Measurements from ENCODE around the gene PLEKHB2. TPM values are rescaled to one million over a fixed set of nuclear protein-coding genes. Genes with fewer than 3 reads are reported as not detected.

Gene PLEKHB2
- total and polyA plus RNA-seq, 4 donors = 17.4 to 41.3 (median 27.5) TPM

- no peak for ATAC-seq (ENCODE audit: low FRiP score)
- no peaks in the 10 kb centered on the region for H3K9me3 ChIP-seq (ENCODE audit: control insufficient read depth, low read length)
- no peak overlapping the region for H3K4me3 ChIP-seq (ENCODE audit: low read length in 2 of 2)
- no peaks in the 10 kb centered on the region for H3K4me1 ChIP-seq (ENCODE audit: control insufficient read depth in 1 of 2, insufficient read depth in 2 of 2, low read length in 2 of 2)
- intact Hi-C loops (cut with DNase I) = no loop called here
- 58 to 68% methylated on average over 5 of the region's 5 CpGs for WGBS, 2 donors
- H3K36me3 ChIP-seq (ENCODE audit: control insufficient read depth in 1 of 2, insufficient read depth in 2 of 2, low read length in 1 of 2) = peaks cover 6 to 10% of the 10 kb centered on the region in 2 donors
- H3K27me3 ChIP-seq (ENCODE audit: control insufficient read depth in 1 of 2, insufficient read depth in 2 of 2, low read length in 1 of 2) = no peaks in the 10 kb centered on the region
- DNase-seq = no peak
- H3K27ac ChIP-seq (ENCODE audit: low read depth in 1 of 2, low read length in 2 of 2) = no peak overlapping the region
These were observed 21.3 kb downstream of the PLEKHB2 start for GRCh38 chr2:131126436-131126835.

- intact Hi-C loops (cut with DNase I) = no loop called here
- Histone ChIP-seq H3K4me3 (ENCODE audit: low read length in 2 of 2) (no peak overlapping the region), H3K4me1 (ENCODE audit: control insufficient read depth in 1 of 2, insufficient read depth in 2 of 2, low read length in 2 of 2) (no peaks in the 10 kb centered on the region), H3K36me3 (ENCODE audit: control insufficient read depth in 1 of 2, insufficient read depth in 2 of 2, low read length in 1 of 2) (peaks cover 6 to 10% of the 10 kb centered on the region in 2 donors), H3K9me3 (ENCODE audit: control insufficient read depth, low read length) (no peaks in the 10 kb centered on the region), H3K27me3 (ENCODE audit: control insufficient read depth in 1 of 2, insufficient read depth in 2 of 2, low read length in 1 of 2) (no peaks in the 10 kb centered on the region), H3K27ac (ENCODE audit: low read depth in 1 of 2, low read length in 2 of 2) (no peak overlapping the region)
- ATAC-seq (ENCODE audit: low FRiP score) = no peak
- 69 to 70% methylated on average over 3 of the region's 3 CpGs for WGBS, 2 donors
- DNase-seq = no peak
These were observed 21.9 kb downstream of the PLEKHB2 start for GRCh38 chr2:131127076-131127475.

GRCh38 chr2:131127981-131128380 is 22.8 kb downstream of the PLEKHB2 start:
- Histone ChIP-seq H3K27ac (ENCODE audit: low read depth in 1 of 2, low read length in 2 of 2) (no peak overlapping the region), H3K4me3 (ENCODE audit: low read length in 2 of 2) (no peak overlapping the region), H3K4me1 (ENCODE audit: control insufficient read depth in 1 of 2, insufficient read depth in 2 of 2, low read length in 2 of 2) (no peaks in the 10 kb centered on the region), H3K27me3 (ENCODE audit: control insufficient read depth in 1 of 2, insufficient read depth in 2 of 2, low read length in 1 of 2) (no peaks in the 10 kb centered on the region), H3K36me3 (ENCODE audit: control insufficient read depth in 1 of 2, insufficient read depth in 2 of 2, low read length in 1 of 2) (peaks cover 6 to 12% of the 10 kb centered on the region in 2 donors), H3K9me3 (ENCODE audit: control insufficient read depth, low read length) (no peaks in the 10 kb centered on the region)
- intact Hi-C loops (cut with DNase I) = no loop called here
- DNase-seq (no peak), ATAC-seq (ENCODE audit: low FRiP score) (no peak)
- 81 to 90% methylated on average over 3 of the region's 3 CpGs for WGBS, 2 donors

- no peak overlapping the region for H3K27ac ChIP-seq (ENCODE audit: low read depth in 1 of 2, low read length in 2 of 2)
- ATAC-seq (ENCODE audit: low FRiP score) = no peak
These were observed 25.1 kb downstream of the PLEKHB2 start for GRCh38 chr2:131130298-131130596.

GRCh38 chr2:131132729-131133128 is 27.6 kb downstream of the PLEKHB2 start:
- Histone ChIP-seq H3K4me3 (ENCODE audit: low read length in 2 of 2) (no peak overlapping the region), H3K36me3 (ENCODE audit: control insufficient read depth in 1 of 2, insufficient read depth in 2 of 2, low read length in 1 of 2) (peaks cover 0 to 7% of the 10 kb centered on the region in 2 donors), H3K4me1 (ENCODE audit: control insufficient read depth in 1 of 2, insufficient read depth in 2 of 2, low read length in 2 of 2) (no peaks in the 10 kb centered on the region), H3K27ac (ENCODE audit: low read depth in 1 of 2, low read length in 2 of 2) (no peak overlapping the region), H3K9me3 (ENCODE audit: control insufficient read depth, low read length) (no peaks in the 10 kb centered on the region), H3K27me3 (ENCODE audit: control insufficient read depth in 1 of 2, insufficient read depth in 2 of 2, low read length in 1 of 2) (no peaks in the 10 kb centered on the region)
- DNase-seq (no peak), ATAC-seq (ENCODE audit: low FRiP score) (no peak)
- intact Hi-C loops (cut with DNase I) = no loop called here
- WGBS, 2 donors = 91% methylated on average over 8 of the region's 8 CpGs

More at GRCh38 chr2:131130298-131130596, 25.1 kb downstream of the PLEKHB2 start:
- DNase-seq = no peak
- WGBS, 2 donors = 95 to 97% methylated on average over 2 of the region's 2 CpGs
- no peak overlapping the region for H3K4me3 ChIP-seq (ENCODE audit: low read length in 2 of 2)
- no peaks in the 10 kb centered on the region for H3K4me1 ChIP-seq (ENCODE audit: control insufficient read depth in 1 of 2, insufficient read depth in 2 of 2, low read length in 2 of 2)
- intact Hi-C loops (cut with DNase I) = no loop called here
- H3K9me3 ChIP-seq (ENCODE audit: control insufficient read depth, low read length) = no peaks in the 10 kb centered on the region
- H3K36me3 ChIP-seq (ENCODE audit: control insufficient read depth in 1 of 2, insufficient read depth in 2 of 2, low read length in 1 of 2) = peaks cover 6 to 12% of the 10 kb centered on the region in 2 donors
- H3K27me3 ChIP-seq (ENCODE audit: control insufficient read depth in 1 of 2, insufficient read depth in 2 of 2, low read length in 1 of 2) = no peaks in the 10 kb centered on the region

GRCh38 chr2:131140581-131140980 is 35.4 kb downstream of the PLEKHB2 start:
- Histone ChIP-seq H3K36me3 (ENCODE audit: control insufficient read depth in 1 of 2, insufficient read depth in 2 of 2, low read length in 1 of 2) (peaks cover 0 to 3% of the 10 kb centered on the region in 2 donors), H3K9me3 (ENCODE audit: control insufficient read depth, low read length) (no peaks in the 10 kb centered on the region), H3K27ac (ENCODE audit: low read depth in 1 of 2, low read length in 2 of 2) (no peak overlapping the region), H3K4me3 (ENCODE audit: low read length in 2 of 2) (no peak overlapping the region), H3K4me1 (ENCODE audit: control insufficient read depth in 1 of 2, insufficient read depth in 2 of 2, low read length in 2 of 2) (no peaks in the 10 kb centered on the region), H3K27me3 (ENCODE audit: control insufficient read depth in 1 of 2, insufficient read depth in 2 of 2, low read length in 1 of 2) (no peaks in the 10 kb centered on the region)
- 91 to 95% methylated on average over 2 of the region's 2 CpGs for WGBS, 2 donors
- intact Hi-C loops (cut with DNase I) = no loop called here
- no peak for DNase-seq
- no peak for ATAC-seq (ENCODE audit: low FRiP score)

GRCh38 chr2:131142849-131143248 is 37.7 kb downstream of the PLEKHB2 start:
- peaks cover 0 to 4% of the 10 kb centered on the region in 2 donors for H3K36me3 ChIP-seq (ENCODE audit: control insufficient read depth in 1 of 2, insufficient read depth in 2 of 2, low read length in 1 of 2)
- H3K4me3 ChIP-seq (ENCODE audit: low read length in 2 of 2) = no peak overlapping the region
- no peaks in the 10 kb centered on the region for H3K9me3 ChIP-seq (ENCODE audit: control insufficient read depth, low read length)
- H3K27me3 ChIP-seq (ENCODE audit: control insufficient read depth in 1 of 2, insufficient read depth in 2 of 2, low read length in 1 of 2) = no peaks in the 10 kb centered on the region
- no peaks in the 10 kb centered on the region for H3K4me1 ChIP-seq (ENCODE audit: control insufficient read depth in 1 of 2, insufficient read depth in 2 of 2, low read length in 2 of 2)
- DNase-seq (no peak), ATAC-seq (ENCODE audit: low FRiP score) (no peak)
- intact Hi-C loops (cut with DNase I) = no loop called here
- H3K27ac ChIP-seq (ENCODE audit: low read depth in 1 of 2, low read length in 2 of 2) = no peak overlapping the region
- WGBS, 2 donors = 96 to 99% methylated on average over 5 of the region's 5 CpGs

GRCh38 chr2:131143803-131144202 is 38.7 kb downstream of the PLEKHB2 start:
- no peaks in the 10 kb centered on the region for H3K27me3 ChIP-seq (ENCODE audit: control insufficient read depth in 1 of 2, insufficient read depth in 2 of 2, low read length in 1 of 2)
- no peak for DNase-seq
- H3K4me3 ChIP-seq (ENCODE audit: low read length in 2 of 2) = no peak overlapping the region
- ATAC-seq (ENCODE audit: low FRiP score) = no peak
- peaks cover 0 to 5% of the 10 kb centered on the region in 2 donors for H3K36me3 ChIP-seq (ENCODE audit: control insufficient read depth in 1 of 2, insufficient read depth in 2 of 2, low read length in 1 of 2)
- H3K27ac ChIP-seq (ENCODE audit: low read depth in 1 of 2, low read length in 2 of 2) = no peak overlapping the region
- intact Hi-C loops (cut with DNase I) = no loop called here
- 83 to 86% methylated on average over 6 of the region's 6 CpGs for WGBS, 2 donors
- H3K9me3 ChIP-seq (ENCODE audit: control insufficient read depth, low read length) = no peaks in the 10 kb centered on the region
- H3K4me1 ChIP-seq (ENCODE audit: control insufficient read depth in 1 of 2, insufficient read depth in 2 of 2, low read length in 2 of 2) = no peaks in the 10 kb centered on the region

- WGBS, 2 donors = 99 to 100% methylated on average over 2 of the region's 2 CpGs
- intact Hi-C loops (cut with DNase I) = no loop called here
These were observed 39.9 kb downstream of the PLEKHB2 start for GRCh38 chr2:131145040-131145439.

More at GRCh38 chr2:131145040-131145439, 39.9 kb downstream of the PLEKHB2 start:
- H3K36me3 ChIP-seq (ENCODE audit: control insufficient read depth in 1 of 2, insufficient read depth in 2 of 2, low read length in 1 of 2) = peaks cover 0 to 5% of the 10 kb centered on the region in 2 donors
- DNase-seq = no peak
- no peaks in the 10 kb centered on the region for H3K27me3 ChIP-seq (ENCODE audit: control insufficient read depth in 1 of 2, insufficient read depth in 2 of 2, low read length in 1 of 2)
- no peaks in the 10 kb centered on the region for H3K4me1 ChIP-seq (ENCODE audit: control insufficient read depth in 1 of 2, insufficient read depth in 2 of 2, low read length in 2 of 2)
- no peak overlapping the region for H3K4me3 ChIP-seq (ENCODE audit: low read length in 2 of 2)
- no peak for ATAC-seq (ENCODE audit: low FRiP score)
- H3K27ac ChIP-seq (ENCODE audit: low read depth in 1 of 2, low read length in 2 of 2) = no peak overlapping the region
- H3K9me3 ChIP-seq (ENCODE audit: control insufficient read depth, low read length) = no peaks in the 10 kb centered on the region
